Measurements from ENCODE around the gene STAT5A. TPM values are rescaled to one million over a fixed set of nuclear protein-coding genes. Genes with fewer than 3 reads are reported as not detected.
A peak's percentile ranks its signal among the peaks of the same experiment; 100 is the strongest.

Gene STAT5A
- polyA plus RNA-seq, 1 of the 3 experiments (the other 2 are of a cell fraction): 2.3 TPM

GRCh38 chr17:42347198-42347597 is 58.9 kb downstream of the STAT5A start:
- Histone ChIP-seq H3F3A (replicated peaks; ENCODE audit: insufficient read depth) (peaks cover 25% of the 10 kb centered on the region), H3K36me3 (replicated peaks in 1 of 2; ENCODE audit: control insufficient read depth in 1 of 2, insufficient read depth in 2 of 2, low read length in 1 of 2) (peaks cover 11 to 32% of the 10 kb centered on the region in 2 experiments), H3K4me2 (peak overlapping the region; percentile 19; the same call in 1 of the 2 replicates), H4K20me1 (ENCODE audit: insufficient read depth) (peaks cover 57% of the 10 kb centered on the region), H3K9ac (no peak overlapping the region), H3K9me2 (no peaks in the 10 kb centered on the region), H3K4me3 (ENCODE audit: low read depth in 2 of 2, low read length in 1 of 2) (no peak overlapping the region), H3K27ac (ENCODE audit: low read depth in 2 of 2, low read length in 1 of 2) (peak overlapping the region; percentile 20 to 86), H3K4me1 (ENCODE audit: control insufficient read depth in 1 of 2, insufficient read depth in 2 of 2, low read depth in 1 of 2, low read length in 1 of 2) (peaks cover 3 to 10% of the 10 kb centered on the region in 2 experiments; a peak in 2 of 4 replicates), H3K79me2 (ENCODE audit: insufficient read depth) (peaks cover 56% of the 10 kb centered on the region), H3K27me3 (ENCODE audit: insufficient read depth) (no peaks in the 10 kb centered on the region), H3K9me3 (no peaks in the 10 kb centered on the region), H2AFZ (ENCODE audit: low read depth) (no peak overlapping the region)
- peak; percentile 27 for DNase-seq
- ChIA-PET CTCF (no interaction called here), POLR2A (no interaction called here)
- TF ChIP-seq ELF1 (IDR thresholded peaks at IDR 0.05) (no peak), EP300 (IDR thresholded peaks at IDR 0.05; ENCODE audit: borderline replicate concordance in 1 of 2, low read depth in 1 of 2, low read length in 1 of 2) (peak; percentile 58 to 81; a peak in 2 of 4 replicates), YY1 (IDR thresholded peaks at IDR 0.05; ENCODE audit: low read depth) (no peak), SIN3A (IDR thresholded peaks at IDR 0.05; ENCODE audit: borderline replicate concordance, low read depth, low read length) (0 out of 2 replicates have a peak, but pooled peaks have one; percentile 61), MXI1 (IDR thresholded peaks at IDR 0.05; ENCODE audit: low read depth, low read length) (no peak), PBX3 (IDR thresholded peaks at IDR 0.05) (peak; percentile 76), FOSL2 (IDR thresholded peaks at IDR 0.05; ENCODE audit: borderline replicate concordance, low read depth) (peak; percentile 91), GATA2 (CRISPR knock-in tag; IDR thresholded peaks at IDR 0.05) (0 out of 2 replicates have a peak, but pooled peaks have one; percentile 20), RAD21 (IDR thresholded peaks at IDR 0.05; ENCODE audit: low read length) (no peak), FOXM1 (IDR thresholded peaks at IDR 0.05; ENCODE audit: low read depth) (no peak), NFIC (IDR thresholded peaks at IDR 0.05; ENCODE audit: borderline replicate concordance) (peak; percentile 98), POLR2AphosphoS5 (IDR thresholded peaks at IDR 0.05; ENCODE audit: low read depth, low read length) (peak; percentile 55; the same call in 1 of the 2 replicates), RXRA (IDR thresholded peaks at IDR 0.05; ENCODE audit: borderline replicate concordance, low read depth) (peak; percentile 69), MEF2A (IDR thresholded peaks at IDR 0.05; ENCODE audit: borderline replicate concordance, low read depth) (0 out of 2 replicates have a peak, but pooled peaks have one; percentile 39), USF2 (IDR thresholded peaks at IDR 0.05; ENCODE audit: borderline replicate concordance, low read depth, low read length) (no peak), ZBTB33 (IDR thresholded peaks at IDR 0.05; ENCODE audit: borderline replicate concordance, low read depth) (0 out of 2 replicates have a peak, but pooled peaks have one; percentile 28), JUND (IDR thresholded peaks at IDR 0.05) (peak; percentile 94), EZH2phosphoT487 (IDR thresholded peaks at IDR 0.05; ENCODE audit: borderline replicate concordance, low read depth) (no peak), IRF3 (IDR thresholded peaks at IDR 0.05; ENCODE audit: low read depth, low read length) (no peak), CTCF (IDR thresholded peaks at IDR 0.05) (no peak), USF1 (IDR thresholded peaks at IDR 0.05; ENCODE audit: borderline replicate concordance, low read depth) (no peak; the same call in 1 of the 2 replicates), TCF12 (IDR thresholded peaks at IDR 0.05) (peak; percentile 93), TEAD4 (IDR thresholded peaks at IDR 0.05; ENCODE audit: borderline replicate concordance, insufficient read depth) (peak; percentile 69; the same call in 1 of the 2 replicates), FOXJ3 (CRISPR knock-in tag; IDR thresholded peaks at IDR 0.05) (no peak), MAX (IDR thresholded peaks at IDR 0.05; ENCODE audit: low read depth) (no peak; the same call in 1 of the 2 replicates), SMC3 (IDR thresholded peaks at IDR 0.05; ENCODE audit: low read depth, low read length) (no peak), RFX5 (IDR thresholded peaks at IDR 0.05; ENCODE audit: low read length) (no peak), RCOR1 (IDR thresholded peaks at IDR 0.05; ENCODE audit: low read length) (no peak)
